HG03103 (cell line): ENCODE data around the gene HELZ2.

Source experiments
- ATAC-seq: cut with Tn5 transposase; IDR thresholded peaks from one replicate; pipeline ENCODE4 v1.9.1; 2021; ENCODE audit warnings: low read depth; ENCODE audit not compliant: unreplicated experiment

HELZ2 gene

DNA sequence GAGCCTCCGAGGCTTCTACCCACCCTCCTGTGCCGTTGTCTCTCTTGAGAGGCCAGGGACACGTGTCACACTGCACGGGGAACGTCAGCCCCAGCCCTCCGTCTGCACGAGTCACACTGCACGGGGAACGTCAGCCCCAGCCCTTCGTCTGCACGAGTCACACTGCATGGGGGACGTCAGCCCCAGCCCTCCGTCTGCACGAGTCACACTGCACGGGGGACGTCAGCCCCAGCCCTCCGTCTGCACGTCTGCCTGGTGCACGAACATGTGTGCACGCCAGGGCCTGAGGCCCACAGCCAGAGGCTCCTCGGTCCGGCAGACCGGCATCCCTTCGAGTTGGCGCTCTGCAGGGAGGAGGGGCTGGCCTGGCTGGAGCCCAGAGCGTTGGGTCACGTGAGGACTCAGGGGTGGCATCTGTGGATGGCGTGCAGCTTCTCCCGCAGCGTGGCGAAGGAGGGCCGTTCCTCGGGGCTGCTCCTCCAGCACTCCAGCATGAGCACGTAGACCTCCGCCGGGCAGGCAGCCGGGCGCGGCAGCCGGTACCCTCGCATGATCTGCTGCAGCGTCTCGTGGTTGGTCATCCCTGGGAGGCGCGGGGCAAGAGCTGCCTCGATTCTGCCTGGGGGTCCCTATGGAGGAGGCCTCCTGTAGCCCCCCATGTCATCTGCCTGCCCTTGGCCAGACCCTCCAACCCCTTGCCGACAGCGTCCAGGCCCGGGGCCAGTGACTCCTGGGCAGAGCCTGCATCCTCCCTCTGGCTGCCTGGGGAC lies 33.4 kb downstream of the HELZ2 start:
- ATAC-seq = no peak

DNA sequence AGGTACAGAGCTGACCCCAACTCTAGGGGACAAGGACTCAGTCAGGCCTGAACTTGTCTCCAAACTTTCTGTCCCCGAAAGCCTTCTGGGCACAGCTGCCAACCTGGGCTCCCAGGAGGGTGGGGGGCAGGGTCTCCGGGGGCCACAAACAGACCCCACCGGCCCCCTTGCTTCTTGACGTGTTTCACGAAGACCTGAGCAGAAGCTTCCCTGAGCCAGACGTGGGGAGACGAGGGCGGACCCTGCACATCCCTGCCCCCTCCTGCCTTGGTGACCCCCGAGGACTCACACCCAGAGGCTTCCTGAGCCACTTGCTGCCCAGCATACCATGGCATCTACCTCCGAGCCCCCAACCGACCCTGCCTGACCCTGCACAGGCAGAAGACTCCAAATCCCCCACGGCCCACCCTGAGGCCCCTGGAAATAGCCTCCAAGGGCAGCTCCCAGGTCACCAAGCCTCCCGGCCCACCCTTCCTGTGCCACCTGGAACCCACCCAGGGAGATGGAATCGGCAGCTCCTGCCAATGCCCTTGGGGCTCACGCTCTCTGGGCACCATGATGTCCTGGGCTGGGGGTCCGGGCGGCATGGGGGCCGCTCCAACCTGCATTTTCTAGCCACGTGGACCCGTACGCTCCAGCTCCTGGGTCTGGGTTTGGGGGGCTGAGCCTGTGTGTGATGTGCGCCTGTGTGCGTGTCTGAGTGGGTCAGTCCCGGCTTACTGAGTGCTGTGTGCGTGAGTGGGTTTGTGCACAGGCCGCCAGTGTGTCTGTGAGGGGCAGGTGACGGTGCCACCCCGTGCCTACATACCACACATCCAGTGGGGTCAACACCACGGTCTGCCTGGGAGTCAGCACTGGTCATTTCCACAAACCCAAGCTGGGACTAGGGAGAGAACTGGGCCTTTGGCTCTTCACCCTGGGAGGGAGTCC lies 34.3 kb downstream of the HELZ2 start:
- no peak for ATAC-seq

DNA sequence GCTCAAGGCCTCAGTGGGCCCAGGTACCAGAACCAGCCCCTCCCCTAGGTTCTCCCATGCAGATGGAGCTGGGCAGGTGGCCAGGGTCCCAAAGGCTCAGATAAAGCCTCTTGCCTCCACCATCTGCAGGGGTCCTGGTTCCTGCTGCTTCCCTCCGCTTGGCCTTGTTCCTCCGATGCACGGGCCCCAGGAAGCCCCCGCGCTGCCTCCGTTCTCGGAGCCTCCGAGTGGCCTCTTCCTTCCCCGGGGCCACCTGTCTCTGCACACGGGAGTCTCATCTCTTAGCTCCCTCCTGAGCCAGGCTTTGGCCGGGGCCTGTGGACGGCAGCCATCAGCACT lies 35.0 kb downstream of the HELZ2 start:
- no peak for ATAC-seq

DNA sequence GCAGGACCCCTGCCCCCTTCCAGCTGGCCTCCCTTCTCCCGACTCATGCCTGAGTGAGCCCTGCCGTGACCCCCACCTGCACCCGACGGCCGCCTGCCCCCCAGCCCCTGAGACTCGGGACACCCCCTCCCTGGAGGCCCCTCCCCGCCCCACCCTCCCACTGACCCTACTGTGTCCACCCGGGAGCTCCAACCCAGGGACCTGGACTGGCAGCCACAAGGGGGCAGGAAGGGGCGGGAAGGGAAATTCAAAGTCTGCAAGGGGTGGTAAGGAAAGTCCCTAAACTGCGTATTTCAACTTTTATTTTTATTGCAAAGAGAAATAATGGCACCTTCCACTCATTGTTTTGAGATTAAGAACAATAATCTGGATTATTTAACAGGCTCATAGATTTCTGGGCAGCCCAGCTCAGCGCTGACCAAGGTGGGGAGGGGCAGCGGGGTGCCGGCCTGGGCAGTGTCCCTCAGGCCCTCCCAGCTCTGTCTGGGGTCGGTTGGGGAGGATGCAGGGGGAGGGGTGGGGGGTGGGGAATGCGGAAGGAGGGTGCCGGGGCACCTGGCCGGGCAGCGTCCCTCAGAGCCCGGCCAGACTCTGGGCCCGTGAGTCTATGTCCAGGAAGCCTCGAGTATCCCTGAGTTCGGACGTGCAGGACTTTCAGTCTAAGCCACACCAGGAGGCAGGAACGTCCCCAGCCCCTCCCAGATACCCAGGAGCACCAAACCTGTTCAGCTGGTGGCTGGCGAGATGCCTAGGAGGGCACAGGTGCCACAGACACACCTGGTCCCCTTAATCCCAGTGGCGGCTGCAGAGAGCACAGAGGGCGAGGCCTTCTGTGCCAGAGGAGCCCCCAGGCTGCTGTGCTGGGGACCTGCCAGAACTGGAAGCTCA lies 35.6 kb downstream of the HELZ2 start:
- ATAC-seq = no peak

DNA sequence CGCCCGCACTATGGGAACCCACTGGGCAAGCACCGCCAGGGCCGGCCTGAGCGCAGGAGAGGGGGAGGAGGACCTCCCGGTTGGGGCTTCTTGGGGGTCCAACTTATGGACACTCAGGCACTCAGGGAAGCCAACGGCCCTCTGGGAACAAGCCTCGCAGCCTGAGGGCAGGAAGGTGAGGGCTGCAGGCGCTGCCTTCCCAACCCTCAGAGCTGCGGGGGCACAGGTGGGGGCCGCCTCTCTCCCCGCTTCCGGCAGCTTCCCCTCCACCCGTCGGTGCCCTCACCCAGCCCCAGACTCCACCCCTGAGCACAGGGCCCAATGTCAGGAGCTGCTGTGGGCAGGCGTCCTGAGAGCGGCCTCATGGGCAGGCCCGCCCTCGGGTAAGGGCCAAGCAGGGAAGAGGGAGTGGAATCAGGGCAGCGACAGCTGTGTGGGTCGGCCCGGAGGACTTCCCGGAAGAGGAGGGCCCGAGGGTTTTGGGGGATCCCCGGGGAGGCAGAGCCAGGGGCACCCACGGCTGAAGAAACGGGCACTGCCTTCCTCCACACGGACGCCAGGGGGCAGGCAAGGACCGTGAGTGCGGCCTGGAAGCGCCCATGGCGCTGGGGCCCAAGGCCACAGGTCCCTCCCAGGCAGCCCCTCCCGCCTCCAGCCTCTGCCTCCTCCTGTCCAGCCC lies 36.4 kb downstream of the HELZ2 start:
- peak; percentile 64 for ATAC-seq

DNA sequence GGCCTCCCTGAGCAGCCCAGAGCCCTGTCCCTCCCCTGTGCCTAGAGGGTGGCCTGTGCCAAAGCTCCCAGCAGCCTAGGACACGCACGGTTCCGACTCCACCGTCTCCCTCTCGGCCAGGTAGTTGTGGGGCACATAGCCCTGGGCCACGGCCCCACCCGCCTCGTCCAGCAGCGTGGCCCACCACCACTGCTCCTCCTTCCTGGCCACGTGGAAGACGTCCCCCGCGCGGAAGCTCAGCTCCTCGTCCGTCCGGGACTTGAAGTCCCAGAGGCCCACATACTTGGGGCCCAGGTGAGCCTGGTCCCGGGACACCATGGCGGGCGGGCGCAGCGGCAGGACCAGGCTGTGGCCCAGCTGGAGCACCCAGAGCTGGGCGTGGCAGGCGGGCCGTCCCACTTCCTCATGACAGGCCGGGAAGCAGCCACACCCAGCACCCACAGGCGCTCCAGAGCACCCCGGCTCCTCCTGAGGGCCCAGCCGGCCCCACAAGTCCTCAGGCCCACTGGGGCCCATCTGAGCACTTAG lies 37.0 kb downstream of the HELZ2 start, which contains the start of gene PTK6:
Gene PTK6 (minus strand): TSS at position 380 of the 528 bp plus-strand sequence. CDS start 62 bp downstream, at position 318.
- ATAC-seq = peak; percentile 6

DNA sequence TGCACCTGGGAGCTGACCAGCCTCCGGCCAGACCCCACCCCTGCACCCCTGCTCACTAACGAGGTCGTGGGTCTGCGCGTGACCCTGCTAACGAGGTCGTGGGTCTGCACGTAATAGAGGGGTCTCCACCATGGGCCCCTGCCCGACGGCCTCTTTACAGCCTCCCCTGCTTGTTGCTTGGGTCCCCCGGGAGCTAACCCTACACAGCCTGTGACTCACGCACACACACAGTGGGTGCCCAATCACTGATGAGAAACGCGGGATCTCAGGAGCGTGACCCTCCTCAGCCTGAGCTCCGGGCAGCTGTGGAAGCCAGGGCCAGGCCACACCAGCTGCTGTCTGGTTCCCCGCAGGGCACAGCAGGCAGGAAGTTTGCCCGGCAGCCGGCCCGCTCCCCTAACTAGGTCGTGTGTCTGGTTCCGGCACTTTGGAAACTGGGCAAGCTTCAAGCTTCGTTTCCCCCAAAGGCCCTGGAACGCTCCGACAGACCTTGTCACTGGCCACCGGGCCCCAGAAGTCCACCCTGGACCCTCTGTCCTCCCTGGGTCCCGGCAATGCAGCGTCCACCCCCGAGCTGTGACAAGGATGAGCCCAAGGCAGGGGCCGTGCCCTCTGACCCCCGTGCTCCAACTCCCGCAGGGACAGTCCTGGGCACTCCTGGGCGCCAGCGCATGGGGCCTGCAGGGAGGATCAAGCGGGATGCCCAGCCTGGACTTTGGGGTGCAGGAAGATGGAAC lies 37.6 kb downstream of the HELZ2 start:
- ATAC-seq = no peak

DNA sequence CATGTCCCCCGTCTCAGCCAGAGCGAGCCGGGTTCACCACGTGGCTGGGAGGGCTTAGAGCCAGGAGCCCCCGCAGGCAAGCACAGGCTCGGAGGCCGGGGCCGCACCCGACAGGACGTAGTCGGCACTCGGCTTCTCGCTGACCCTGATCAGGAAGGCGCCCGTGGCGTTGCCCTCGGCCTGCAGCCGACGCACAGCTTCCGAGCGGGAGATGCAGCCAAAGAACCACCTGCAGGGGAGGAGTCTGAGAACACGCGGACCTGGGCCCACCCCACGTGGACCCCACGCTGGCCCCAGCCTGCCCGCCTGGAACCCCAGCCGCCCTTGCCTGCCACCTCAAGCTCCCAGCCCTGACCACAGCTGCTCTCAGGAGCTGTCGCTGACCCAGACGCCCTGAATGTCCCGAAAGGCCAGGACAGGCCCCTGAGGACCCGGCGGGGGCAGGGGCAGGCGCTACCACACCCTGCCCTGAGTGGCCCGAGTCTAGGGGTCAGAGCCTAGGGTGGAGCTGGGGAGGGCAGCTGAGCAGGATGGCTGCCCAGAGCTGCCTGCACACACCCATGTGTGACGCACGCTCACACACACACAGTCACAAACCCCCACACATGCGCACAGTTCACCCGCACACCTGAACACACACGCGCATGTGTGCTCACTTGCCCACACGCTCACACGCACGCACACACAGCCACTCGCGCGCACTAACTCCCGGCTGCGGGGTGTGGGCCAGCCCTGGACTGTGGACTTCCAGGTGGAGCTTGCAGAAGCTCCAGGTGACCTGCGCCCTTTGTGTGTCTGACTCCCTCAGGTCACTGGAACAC lies 39.0 kb downstream of the HELZ2 start:
- ATAC-seq = no peak

DNA sequence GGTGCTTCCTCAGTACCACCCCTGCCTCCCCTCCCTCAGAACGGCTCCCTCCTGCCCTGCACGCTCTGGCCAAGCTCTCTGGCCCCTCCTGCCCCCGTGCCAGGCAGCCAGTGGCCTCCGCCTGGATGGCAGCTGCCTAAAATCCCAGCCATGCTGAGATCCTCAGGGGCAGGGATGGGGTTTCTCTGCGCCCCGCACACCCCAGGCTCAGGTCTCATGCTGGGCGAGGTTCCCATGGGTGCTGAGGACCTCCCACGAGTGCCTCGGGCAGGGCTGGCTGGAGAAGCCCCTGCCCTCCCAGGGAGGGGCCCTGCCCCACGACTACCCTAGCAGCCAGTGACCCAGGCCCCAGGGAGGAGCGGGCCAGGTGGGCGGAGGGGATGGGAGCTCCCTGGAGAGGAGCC lies 39.6 kb downstream of the HELZ2 start:
- no peak for ATAC-seq

DNA sequence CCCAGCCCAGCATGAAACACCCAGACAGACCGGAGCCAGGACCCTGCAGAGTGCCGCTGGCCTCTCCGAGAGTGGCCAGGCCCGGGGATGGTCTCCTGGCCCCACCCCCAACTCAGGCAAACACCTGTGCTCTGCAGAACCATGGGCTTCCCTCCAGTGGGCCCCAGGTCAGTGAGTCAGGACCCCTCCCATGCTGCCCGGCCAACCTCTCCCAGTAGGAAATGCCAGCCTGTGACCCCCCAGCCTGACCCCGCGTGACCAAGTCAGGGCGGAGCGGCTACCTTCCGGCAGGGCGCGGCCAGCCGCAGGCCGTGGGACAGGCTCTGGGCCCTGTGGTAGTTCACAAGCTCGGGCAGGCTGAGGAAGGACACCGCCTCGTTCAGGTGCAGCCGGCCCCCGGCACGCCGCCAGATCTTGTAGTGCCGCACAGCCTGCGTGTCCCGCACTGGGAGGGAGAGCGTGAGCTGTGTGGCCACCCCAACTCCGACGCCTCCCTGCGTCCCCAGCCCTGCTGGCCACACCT lies 40.1 kb downstream of the HELZ2 start:
- no peak for ATAC-seq

DNA sequence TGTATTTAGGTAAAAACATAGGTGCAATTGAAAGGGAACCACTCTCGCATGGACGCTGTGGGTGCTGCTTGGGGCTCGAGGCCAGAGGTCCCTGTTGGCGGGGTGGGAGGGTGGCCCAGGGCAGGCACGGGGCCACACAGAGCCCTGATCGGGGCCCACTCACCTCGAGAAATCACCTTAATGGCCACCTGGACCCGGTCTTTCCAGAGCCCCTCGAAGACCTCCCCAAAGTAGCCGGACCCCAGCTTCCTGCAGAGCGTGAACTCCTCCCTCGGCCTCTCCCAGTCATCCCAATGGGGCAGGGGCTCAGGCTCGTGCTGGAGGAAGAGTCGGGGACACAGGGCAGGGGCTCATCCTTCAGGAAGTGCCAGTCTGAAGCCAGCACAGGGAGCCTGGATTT lies 40.7 kb downstream of the HELZ2 start:
- ATAC-seq = no peak

DNA sequence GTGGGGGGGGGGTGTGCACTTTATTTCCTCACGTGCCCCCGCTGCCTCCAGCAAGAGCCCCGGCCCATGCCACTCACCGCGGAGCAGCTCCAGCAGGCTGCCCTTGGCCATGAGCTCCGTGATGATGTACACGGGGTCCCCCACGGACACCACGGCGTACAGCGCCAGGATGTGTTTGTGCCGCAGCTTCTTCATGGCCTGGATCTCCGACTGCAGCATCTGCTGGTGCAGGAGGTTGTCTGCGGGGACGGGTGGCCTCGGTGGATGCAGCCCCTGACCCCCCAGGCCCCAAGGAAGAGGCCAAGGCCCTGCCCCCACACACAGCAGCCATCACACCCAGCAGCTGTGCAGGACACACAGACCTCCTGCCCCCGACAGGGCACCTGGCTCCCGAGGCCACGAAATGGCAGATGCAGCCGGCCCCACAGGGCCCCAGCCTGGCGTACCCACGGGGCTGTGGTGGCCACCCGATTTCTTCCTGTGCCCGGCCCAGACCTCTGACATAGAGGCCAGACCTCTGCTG lies 41.5 kb downstream of the HELZ2 start:
- ATAC-seq = no peak

DNA sequence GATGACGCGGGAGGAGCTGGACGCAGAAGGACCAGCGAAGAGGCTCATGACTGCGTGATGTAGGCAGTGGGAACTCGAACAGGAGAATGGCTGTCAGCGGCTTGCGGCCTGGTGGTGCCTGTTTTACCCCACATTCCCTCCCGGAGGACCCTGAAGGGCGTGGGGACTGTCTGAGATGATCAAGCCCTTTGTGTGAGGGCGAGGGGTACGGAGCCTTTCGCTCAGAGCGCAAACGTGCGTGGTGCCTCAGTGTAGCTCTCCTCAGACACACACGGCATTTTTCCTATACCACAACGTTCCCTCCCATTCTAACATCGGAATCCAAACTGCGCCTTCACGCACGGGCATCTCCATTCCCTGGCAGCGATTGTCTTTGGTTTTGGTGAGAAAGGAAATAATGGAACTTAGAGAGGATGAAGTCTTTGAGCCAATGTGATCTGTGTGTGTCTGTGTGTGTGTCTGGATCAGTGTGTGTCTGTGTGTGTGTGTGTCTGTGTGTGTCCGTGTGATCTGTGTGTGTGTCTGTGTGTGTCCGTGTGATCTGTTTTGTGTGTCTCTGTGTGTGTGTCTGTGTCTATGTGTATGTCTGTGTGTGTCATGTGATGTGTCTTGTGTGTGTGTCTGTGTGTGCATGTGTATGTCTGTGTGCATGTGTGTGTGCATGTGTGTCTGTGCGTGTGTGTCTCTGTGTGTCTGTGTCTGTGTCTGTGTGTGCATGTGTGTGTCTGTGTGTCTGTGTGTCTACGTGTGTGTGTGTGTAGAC lies 42.2 kb downstream of the HELZ2 start:
- ATAC-seq = no peak

DNA sequence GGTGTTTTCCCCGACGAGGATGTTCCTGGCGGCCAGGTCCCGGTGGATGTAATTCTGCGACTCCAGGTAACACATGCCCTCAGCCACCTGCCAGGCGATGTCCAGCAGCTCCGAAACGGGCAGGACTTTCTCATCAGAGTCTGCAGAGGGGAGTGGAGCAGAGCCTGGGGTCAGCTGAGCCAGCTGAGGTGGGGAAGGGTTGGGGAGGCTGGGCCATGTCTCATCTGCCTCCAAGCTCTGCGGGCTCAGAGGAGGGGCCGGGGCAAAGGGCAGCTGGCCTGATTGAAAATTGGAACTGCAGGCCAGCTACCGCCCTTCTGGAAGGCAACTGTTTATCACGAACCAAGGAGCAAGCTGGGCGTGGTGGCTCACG lies 43.3 kb downstream of the HELZ2 start:
- ATAC-seq = no peak

DNA sequence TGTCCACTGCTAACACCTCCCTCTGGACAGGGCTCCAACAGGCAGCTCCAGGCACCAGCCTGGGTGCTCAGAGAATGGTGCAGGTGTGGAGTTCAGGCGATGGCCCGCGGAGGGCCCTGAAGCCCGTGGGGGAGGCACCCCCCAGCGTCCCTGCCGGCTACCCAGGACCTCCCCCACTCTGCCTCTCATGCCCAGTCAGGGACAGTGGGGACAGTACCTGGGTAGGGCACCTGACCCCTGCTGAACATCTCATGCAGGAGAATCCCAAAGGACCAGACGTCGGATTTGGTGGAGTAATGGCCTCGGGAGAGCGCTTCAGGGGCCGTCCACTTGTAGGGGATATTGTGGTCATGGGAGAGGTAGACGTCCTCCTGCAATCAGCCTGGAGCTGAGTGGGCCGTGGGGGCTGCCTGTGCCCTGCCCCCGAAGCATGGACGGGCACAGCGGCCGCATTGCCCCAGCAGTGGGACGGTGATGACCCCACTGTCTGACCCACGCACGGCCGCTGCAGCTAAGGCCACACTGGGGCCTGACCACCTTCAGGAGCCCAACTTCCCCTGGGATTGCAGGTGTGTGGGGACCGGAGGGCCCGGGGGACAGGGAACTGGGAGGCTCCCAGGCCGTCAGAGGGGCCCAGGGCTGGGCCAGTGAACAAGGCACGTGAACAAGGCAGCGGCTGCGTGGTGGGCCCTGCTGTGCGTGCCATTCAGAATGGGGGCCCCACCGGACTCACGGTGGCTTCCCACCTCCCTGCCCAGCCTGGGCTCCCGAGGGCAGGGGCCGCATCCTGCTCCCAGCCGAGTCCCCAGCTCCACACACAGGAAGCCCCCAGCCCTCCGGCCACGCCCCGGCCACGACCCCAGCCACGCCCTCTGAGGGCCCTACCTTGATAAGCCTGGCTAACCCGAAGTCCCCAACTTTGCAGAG lies 43.9 kb downstream of the HELZ2 start:
- ATAC-seq = no peak

DNA sequence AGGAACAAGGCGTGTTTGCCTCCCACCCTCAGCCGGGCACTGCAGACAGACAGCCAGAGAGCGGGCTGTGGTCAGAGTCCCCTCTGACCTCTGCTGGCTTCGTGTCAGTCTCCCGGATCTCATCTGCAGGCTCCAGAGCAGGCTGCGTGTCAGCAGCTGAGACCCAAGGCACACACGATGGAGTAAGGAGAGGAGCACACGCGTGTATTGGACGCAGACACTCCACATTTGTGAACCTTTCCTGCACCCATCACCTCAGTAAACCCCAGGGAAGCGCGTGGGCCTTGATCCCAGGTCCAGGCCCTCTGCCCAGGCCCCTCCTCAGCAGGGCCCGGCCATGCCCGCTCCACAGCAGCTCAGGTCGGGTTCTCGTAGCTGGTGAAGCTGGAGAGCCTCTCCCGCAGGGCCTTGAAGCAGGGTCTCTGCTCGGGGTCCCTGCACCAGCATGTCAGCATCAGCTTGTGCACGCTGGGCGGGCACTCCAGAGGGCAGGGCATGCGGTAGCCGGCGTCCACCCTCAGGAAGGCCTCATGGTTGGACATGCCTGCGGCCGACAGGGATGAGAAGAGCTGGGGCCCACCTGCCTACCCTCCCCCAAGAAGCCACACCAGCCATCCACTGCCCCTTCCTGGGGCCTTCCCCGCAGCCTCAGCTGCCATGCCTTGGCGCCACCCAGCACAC lies 44.7 kb downstream of the HELZ2 start:
- ATAC-seq = no peak
